ENCODE results near the gene GPR55. TPM values are rescaled to one million over a fixed set of nuclear protein-coding genes. Genes with fewer than 3 reads are reported as not detected.

GPR55 gene
- polyA plus RNA-seq, 3 donors, result 0.05 to 0.18 (median 0.11) TPM

DNA sequence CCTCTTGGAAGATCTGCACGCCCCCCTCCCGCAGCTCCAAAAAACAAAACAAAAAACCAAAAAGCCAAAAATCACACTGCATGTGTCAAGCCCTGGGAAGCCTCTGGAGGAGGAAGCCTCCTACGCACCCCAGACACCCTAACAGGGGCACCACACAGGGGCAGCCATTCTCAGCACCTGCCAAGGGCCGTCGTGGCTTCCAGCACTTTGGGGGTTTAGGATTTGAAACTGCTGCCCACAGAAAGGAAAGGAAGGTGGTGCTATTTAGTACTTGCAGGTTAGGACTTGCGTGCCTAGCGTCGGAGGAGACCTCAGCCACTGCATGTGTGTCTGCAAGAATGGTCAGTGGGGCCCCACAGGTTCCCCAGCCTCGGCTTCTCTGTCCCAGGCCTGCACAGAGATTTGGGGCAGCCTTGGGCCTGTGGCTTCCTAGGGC lies 419 bp upstream of the GPR55 start:
- WGBS, 3 donors, result 64 to 70% (median 70%) methylated on average over 9 of the region's 9 CpGs
- H3K27ac ChIP-seq (ENCODE audit: low read depth, low read length), result no peak overlapping the region

DNA sequence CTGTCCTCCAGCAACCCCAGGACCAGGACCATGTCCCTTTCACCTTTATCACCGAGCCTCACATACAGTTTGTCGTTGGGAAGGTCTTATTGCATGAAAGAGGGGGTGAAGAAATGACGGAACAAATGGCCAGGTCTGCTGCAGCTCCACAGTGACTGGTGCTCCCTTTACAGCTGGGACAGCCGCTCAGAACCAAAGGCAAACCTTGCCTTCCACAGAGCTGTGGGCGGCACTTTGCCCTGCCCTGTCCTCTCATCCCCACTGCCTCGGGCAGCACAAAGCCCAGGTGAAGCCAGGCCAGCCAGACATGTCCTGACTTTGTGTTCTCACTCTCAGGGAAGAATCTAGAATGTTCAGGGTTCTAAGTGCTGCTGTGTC lies 961 bp downstream of the GPR55 start:
- 71 to 85% (median 76%) methylated on average over 6 of the region's 6 CpGs for WGBS, 3 donors
- no peak overlapping the region for H3K27ac ChIP-seq (ENCODE audit: low read depth, low read length)

DNA sequence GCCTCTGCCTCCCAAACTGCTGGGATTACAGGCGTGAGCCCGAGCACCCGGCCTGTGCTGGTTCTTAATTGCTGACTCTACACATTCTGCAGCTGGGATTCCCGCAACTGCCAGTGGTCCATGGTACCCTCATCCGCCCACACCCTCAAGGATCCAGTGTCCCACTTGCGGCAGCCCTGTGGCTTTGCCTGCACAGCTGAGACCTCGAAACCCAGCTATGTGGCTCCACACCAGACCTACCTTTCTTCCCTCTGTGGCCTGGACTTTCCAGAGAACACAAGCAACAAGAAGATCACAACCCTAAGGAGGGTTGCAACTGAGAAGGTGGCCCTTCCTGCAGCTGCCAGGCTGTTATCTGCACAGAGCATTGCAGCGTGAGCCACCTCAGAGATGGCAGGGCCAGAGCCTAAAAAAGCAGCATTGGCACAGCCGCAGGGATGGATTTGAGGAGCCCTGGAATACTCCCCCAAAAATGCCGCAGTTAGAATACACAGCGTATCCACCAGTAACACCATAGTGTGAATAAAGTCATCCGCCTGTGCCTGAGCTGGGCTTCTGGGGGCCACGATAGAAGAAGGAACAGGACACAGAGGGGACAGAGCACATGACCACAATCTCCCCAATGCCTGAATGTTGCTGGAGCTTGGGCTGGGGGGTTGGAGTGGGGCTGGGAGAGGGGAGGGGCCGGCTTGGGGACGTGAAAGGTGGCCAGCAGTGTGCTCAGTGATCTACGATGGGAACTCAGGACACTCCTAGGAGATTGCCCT lies 1.9 kb downstream of the GPR55 start:
- no peak overlapping the region for H3K27ac ChIP-seq (ENCODE audit: low read depth, low read length)
- 82 to 94% (median 90%) methylated on average over 16 of the region's 16 CpGs for WGBS, 3 donors

DNA sequence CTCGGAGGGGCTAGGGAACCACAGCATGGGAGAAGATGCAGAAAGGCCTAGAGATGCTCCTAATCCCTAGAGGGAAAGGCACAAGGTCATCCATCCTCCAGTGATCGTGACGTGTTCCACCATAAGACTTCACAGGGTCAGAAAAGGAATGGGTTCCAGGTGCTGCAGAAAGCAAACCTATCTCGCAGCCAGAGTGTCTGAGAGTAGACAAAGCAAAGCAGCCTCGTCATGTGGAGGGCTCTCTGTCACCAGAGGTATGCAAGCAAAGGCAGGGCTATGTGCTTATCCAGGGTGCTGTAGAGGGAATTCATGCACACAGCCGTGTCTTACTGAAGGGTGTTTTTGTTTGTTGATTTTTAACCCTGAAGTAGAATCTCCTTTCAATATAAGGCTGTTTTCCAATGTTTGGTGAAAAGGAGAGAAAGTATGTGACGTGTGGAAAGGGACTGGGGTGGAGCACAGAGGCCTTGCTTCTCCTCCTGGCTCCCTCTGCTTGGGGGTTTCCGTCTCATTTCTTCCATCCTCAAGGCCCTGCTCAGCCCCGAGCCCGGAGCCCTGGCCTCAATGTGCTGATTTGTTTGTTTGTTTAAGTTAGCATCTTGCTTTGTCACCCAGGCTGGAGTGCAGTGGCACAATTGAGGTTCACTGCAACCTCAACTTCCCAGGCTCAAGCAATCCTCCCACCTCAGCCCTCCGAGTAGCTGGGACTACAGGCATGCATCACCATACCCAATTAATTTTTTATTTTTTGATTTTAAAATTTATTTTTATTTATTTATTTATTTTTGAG lies 3.0 kb downstream of the GPR55 start:
- H3K27ac ChIP-seq (ENCODE audit: low read depth, low read length), result no peak overlapping the region
- WGBS, 3 donors, result 70 to 84% (median 80%) methylated on average over 11 of the region's 11 CpGs

DNA sequence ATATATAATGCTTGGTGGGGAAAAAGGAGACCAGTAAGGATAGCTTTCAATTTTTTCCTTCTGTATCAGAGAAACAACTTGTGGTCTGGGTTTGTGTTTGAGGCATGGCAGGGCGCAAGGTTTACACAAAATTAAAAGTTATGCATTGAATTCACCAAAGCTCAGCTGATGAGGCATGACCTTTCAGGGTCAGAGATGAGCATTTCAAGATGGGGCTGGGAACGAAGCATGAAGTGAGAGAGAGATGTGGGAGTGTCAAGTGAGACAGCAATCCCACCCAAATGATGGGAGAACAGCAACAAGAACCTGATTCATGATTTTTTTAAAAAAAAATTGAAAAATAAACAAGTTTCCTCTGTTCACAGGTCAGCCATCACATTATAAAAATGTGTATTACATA lies 4.9 kb downstream of the GPR55 start:
- WGBS, 3 donors, result 69 to 75% (median 72%) methylated on average over 2 of the region's 2 CpGs
- H3K27ac ChIP-seq (ENCODE audit: low read depth, low read length), result no peak overlapping the region

DNA sequence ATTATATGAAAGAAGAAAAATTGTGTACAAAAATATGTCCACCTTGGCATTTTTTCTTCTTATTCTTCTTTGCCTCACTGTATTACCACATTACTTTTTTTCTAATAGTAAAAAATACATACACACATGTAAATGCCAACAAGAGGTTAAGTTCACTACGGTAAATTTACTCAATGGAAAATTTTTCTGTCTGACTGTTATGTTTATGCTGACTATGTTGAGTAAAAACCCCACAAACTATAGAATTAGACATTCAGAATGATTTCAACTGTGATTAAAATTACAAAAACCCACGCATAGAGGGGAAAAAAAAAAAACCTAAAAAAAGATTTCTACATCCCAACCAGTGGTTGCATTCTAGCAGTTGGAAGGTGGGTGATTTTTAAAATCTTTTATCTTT lies 5.4 kb downstream of the GPR55 start:
- 64 to 67% (median 64%) methylated on average over 2 of the region's 2 CpGs for WGBS, 3 donors
- H3K27ac ChIP-seq (ENCODE audit: low read depth, low read length), result no peak overlapping the region

DNA sequence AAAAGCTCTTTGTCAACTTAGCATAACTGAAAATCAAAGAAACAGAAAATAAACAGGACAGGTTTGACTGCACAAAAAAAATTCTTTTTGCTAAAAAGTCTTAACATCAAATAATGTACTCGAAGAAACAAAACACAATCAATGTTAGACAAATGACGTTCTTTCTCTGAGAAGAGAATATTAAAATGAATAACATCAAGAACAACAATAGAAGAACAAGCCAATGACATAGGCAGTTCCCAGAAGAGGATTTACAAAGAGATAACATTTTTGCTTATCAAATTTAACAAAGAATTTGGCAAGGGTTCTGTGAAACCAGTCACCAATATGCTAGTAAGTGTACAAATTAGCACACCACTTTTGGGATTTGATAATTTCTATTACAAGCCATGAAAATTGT lies 5.8 kb downstream of the GPR55 start:
- no peak overlapping the region for H3K27ac ChIP-seq (ENCODE audit: low read depth, low read length)
- WGBS, 3 donors, result 73 to 81% (median 78%) methylated on average over 2 of the region's 2 CpGs

DNA sequence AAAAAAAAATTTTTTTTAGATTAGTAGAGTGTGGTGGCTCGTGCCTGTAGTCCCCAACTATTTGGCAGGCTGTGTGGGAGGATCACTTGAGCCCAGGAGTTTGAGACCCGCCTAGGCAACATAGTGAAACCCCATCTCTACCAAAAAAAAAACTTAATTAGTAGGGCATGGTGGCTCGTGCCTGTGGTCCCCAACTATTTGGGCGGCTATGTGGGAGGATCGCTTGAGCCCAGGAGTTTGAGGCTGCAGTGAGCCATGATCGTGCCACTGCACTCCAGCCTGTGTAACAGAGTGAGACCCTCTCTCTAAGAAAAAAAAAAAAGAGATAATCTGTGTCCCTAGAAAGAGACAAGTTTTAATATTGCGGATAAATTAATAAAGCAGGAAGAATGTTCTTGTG lies 8.8 kb downstream of the GPR55 start:
- 81 to 91% (median 84%) methylated on average over 7 of the region's 7 CpGs for WGBS, 3 donors

DNA sequence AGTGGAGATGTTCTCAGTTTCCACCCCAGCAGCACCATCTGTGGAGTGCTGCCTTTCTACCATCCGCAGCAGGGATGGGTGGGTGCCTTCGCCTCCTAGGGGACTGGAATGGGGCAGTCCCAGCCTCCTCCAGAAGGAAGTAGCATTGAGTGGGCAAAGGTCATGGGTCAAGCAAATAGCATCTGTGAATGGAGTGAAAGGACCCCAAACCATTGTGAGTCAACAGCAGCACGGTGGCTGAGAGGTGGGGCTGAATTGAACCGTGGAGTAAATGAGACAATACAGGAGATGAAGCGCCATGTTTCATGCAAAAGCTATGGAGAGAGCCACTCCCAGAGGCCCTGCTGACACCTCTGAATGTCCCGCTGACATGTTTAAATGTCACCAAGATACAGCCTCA lies 9.7 kb downstream of the GPR55 start:
- WGBS, 3 donors, result 62 to 82% (median 71%) methylated on average over 6 of the region's 6 CpGs

More for the DNA sequence above, 8.8 kb downstream of the GPR55 start:
- H3K27ac ChIP-seq (ENCODE audit: low read depth, low read length), result no peak overlapping the region

DNA sequence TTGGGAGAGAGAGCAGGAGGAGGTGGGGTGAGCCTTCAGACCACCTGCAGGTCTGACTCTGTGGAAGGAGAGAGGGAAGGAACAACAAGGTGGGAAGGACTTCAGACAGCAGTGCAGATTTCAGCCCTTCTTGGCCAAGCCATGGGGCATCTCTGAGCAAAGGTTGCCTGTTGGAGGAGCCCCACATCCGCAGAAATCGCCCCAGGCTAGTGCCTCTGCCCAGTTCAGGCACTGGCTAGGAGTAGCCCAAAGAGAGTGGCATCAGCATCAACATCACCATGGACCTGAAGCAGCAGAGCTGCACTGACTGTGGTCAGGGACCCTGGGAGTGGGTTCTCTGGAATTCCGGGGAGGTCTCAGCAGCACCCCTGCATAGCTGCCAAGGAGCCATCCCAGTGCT lies 10.2 kb downstream of the GPR55 start:
- no peak overlapping the region for H3K27ac ChIP-seq (ENCODE audit: low read depth, low read length)
- 61 to 90% (median 87%) methylated on average over 3 of the region's 3 CpGs for WGBS, 3 donors

More for the DNA sequence above, 9.7 kb downstream of the GPR55 start:
- H3K27ac ChIP-seq (ENCODE audit: low read depth, low read length), result no peak overlapping the region

DNA sequence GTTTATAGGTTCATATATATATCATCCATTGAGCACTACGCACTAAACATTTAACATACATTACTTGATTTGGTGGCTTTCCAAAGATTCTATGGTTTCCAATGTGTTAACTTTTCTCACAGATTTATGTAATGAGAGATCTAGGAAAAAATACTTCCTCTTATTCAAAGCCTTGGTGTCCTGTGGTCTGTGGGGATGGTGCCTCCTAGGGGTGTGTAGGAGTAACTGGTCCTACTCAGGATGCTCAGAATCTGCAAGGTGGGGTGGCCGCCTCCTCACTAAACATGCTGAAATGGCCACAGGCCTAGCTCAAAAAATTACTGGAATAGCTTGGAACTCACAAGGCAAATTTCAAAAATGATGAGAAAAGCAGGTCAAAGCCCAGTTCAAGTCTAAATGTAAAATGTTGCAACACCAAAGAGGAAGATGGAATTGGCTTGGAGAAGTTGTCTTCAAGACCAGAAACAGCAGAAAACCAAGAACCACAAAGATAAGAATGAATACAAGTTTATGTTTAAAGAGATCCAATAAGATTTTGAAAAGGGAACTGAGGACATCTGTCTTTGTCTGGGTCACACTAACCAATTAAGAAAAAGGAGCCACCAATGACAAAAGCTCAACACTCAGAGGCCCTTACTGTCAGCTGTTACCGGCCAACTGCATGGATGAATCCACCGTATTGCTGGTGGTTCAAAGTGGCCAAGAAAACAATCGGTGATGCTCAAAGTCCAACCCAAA lies 11.5 kb downstream of the GPR55 start:
- WGBS, 3 donors, result 67 to 91% (median 73%) methylated on average over 5 of the region's 5 CpGs
- no peak overlapping the region for H3K27ac ChIP-seq (ENCODE audit: low read depth, low read length)

DNA sequence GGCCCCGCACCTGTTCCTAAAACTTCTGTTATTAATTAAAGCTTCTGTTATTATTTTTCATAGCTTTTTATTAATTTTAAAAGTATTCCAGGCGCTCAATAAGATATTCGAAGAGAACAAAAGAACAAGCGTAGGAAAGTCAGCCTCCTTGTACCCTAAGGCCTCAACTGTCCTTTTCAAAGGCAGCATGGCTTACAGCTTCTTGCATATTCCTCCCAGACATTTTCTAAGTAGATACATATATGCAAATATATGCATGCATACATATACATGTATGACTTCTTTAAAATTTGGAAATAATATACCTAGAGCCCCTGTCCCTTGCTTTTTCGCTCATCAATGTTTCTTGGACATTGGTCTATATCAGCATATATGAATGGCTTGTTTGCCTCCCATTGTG lies 12.3 kb downstream of the GPR55 start:
- WGBS, 3 donors, result 83 to 99% (median 95%) methylated on average over 5 of the region's 5 CpGs

DNA sequence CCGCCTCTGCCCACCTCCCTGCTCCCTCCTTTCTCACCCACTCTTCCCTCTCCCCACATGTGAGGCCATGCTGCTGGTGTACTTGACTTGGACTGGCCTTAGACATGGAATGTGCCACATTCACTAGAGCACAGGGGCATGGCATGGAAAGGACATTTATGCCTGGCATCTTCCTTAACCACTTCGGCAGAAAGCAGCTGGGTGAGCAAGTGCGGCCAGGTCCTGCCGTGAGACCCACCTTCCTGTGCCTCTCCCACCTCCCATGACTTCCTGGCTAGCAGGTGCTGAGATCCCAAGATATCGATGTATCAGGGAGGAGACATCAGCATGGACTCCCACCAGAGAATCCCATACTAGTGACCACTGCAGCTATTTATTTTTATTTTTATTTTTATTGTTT lies 13.0 kb downstream of the GPR55 start:
- WGBS, 3 donors, result 73 to 91% (median 89%) methylated on average over 5 of the region's 5 CpGs
- no peak overlapping the region for H3K27ac ChIP-seq (ENCODE audit: low read depth, low read length)

More for the DNA sequence above, 12.3 kb downstream of the GPR55 start:
- H3K27ac ChIP-seq (ENCODE audit: low read depth, low read length), result no peak overlapping the region

DNA sequence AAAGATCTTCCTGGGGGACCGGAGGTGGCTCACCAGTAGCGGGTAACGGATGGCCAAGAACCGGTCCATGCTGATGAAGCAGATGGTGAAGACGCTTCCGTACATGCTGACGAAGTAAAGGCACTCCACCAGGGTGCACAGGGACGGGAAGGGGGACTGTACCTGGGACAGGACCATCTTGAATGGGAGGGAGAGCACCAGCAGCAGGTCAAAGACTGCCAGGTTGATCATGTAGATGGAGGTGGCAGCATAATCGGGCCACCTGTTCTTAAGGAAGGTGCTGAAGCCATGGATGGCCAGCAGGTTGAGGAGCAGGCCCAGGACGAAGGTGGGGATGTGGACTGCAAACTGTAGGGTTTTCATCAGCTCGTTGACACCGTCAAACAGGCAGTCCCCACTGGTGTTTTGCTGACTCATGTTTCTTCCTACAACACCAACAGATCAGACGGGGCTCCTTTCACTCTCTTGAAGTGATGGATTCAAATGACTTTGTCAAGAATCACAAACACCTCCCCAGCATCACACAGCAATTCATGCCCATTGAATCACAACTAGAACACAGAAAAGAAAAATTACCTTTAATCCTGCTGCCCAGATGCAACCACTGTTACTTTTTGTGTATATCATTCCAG lies 14.4 kb downstream of the GPR55 start:
- WGBS, 3 donors, result 82 to 86% (median 85%) methylated on average over 13 of the region's 13 CpGs
- H3K27ac ChIP-seq (ENCODE audit: low read depth, low read length), result no peak overlapping the region

DNA sequence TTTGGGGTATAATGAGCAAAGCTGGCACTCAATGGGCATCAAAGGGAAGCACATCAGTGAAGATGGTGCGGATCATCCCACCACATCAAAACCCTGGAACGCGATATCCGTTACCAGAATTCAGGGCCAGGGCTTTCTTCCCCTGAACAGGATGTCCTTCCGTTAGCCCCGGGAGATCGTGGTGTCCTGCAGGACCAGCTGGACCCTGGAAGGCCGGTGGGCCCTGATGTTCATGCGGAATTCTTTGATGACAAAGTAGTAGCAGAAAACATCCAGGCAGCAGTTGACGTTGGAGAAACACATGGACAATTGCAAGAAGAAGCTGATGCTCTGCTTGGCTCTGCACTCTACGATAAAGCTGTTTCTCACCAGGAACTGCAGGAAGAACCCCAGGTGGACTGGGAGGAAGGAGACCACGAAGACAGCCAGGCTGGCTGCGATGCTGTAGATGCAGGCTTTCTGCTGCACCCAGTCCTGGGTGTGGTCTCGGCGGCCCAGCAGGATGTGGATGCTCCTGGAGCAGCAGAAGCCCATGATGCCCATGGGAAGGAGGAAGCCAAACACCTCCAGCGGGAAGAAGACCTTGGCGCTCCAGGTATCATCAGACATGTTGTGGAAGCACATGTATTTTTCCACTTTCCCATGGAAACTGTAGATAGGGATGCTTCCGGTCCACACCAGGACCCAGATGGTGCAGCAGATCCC lies 15.0 kb downstream of the GPR55 start:
- H3K27ac ChIP-seq (ENCODE audit: low read depth, low read length), result no peak overlapping the region
- WGBS, 3 donors, result 82 to 95% (median 92%) methylated on average over 18 of the region's 18 CpGs

DNA sequence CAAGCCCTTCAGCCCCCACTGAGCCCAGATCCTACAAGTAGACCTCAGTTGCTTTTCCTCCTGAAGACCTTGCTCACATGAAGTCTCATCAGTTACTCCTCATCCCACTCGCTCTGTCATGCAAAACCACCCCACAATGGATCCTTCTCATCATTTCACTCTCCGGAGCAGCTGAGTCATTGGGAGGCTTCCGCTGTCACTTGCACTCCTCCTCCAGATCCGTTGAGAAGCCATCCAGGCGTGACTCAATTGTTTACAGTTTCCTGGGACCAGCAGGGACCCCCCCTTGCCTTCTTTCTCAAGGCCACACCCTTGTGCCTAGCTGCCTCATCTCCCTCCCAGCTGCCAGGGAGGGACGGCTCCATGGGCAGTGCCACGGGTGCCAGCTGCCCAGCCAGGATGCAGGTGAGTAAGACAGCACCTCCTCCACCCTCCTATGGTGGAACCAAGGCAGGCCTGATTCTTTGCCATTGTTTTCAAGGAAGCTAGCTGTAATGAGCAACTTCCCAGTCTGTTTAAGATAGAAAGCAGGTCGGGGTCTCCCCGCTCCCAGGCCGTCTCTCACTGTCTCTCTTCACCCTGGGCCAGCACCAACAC lies 16.3 kb downstream of the GPR55 start:
- WGBS, 3 donors, result 60 to 71% (median 62%) methylated on average over 10 of the region's 10 CpGs
- no peak overlapping the region for H3K27ac ChIP-seq (ENCODE audit: low read depth, low read length)

DNA sequence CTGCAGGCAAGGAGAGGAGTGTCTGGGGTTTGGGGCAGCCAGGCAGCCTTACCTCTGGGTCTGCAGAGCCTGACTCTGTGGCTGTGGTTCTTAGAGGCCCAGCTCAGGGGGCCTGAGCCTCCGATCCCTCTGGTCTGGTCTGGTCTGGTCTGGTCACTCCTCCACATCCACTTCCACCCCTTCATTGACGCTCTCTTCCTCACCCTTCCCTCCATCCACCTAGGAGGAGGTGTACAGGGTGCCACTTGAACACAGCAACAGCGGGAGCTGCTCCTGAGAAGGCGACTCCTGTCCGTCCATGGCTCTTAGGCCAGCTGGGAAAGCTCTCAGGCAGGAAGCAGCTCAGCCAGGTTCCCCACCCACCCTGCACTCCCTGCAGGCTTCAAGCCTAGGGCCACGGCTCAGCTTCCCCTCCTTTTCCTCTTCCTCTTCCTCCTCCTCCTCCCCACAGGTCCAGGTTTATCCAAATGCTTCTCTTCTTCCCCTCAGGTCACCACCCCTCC lies 16.9 kb downstream of the GPR55 start:
- no peak overlapping the region for H3K27ac ChIP-seq (ENCODE audit: low read depth, low read length)
- 48 to 63% (median 63%) methylated on average over 5 to 6 of the region's 6 CpGs for WGBS, 3 donors
